Measurements from ENCODE around the gene RPS6KL1.
"Not testable (repeated sequence)": the region's sequence is repeated elsewhere in the genome, so short reads cannot be mapped to it uniquely, and the experiment has no call there.

RPS6KL1 gene

GRCh38 chr14:74934476-74935359, 11.7 kb upstream of the RPS6KL1 start:
- Histone ChIP-seq H3K36me3 (no peaks in the 10 kb centered on the region), H3K4me3 (ENCODE audit: low read depth, low read length) (no peak overlapping the region), H3K9me3 (no peaks in the 10 kb centered on the region), H3K4me1 (peaks cover 3% of the 10 kb centered on the region; the same call in 1 of the 2 replicates), H3K27me3 (no peaks in the 10 kb centered on the region)
- DNase-seq, result no peak
- TF ChIP-seq CTCF (IDR thresholded peaks at IDR 0.05; ENCODE audit: low read depth, low read length), result no peak

DNA sequence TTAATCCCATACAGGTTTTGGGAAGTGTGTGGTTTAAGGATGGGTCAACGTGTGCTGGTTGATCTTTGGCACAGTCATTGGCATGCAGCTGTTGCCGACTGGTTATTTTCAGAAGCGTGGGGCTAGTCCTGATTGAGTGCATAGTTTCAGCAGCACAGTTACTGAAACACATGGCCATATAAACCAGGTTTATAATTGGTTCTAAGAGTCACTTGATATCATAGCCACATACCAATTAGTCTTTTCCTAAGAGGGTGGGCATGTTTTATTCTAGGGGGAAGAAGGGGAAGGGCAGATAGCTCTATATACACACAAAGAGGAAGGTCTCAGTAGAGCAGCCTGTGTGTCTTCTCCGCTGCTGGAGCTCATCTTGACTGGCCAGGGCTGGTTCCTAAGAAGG, 11.0 kb upstream of the RPS6KL1 start:
- Histone ChIP-seq H3K36me3 (no peaks in the 10 kb centered on the region), H3K27me3 (no peaks in the 10 kb centered on the region), H3K4me1 (no peaks in the 10 kb centered on the region), H3K9me3 (no peaks in the 10 kb centered on the region), H3K4me3 (ENCODE audit: low read depth, low read length) (no peak overlapping the region)
- no peak for DNase-seq
- no peak for TF ChIP-seq CTCF (IDR thresholded peaks at IDR 0.05; ENCODE audit: low read depth, low read length)

DNA sequence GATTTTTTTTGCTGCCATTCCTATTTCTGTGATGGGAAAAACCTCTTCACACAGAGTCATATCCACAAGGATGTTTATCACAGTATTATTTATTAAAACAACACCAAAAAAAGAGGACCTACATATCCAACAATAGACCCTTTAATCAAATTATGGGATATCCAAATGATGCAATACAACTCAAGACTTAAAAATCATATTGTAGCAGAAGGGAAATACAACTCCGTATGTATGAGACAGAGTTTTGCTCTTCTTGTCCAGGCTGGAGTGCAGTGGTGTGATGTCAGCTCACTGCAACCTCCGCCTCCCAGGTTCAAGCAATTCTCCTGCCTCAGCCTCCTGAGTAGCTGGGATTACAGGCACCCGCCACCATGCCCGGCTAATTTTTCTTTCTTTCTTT, 9.9 kb upstream of the RPS6KL1 start:
- H3K4me3 ChIP-seq (ENCODE audit: low read depth, low read length); H3K4me1 ChIP-seq; H3K27me3 ChIP-seq; H3K36me3 ChIP-seq; DNase-seq; H3K9me3 ChIP-seq: not testable (repeated sequence)

DNA sequence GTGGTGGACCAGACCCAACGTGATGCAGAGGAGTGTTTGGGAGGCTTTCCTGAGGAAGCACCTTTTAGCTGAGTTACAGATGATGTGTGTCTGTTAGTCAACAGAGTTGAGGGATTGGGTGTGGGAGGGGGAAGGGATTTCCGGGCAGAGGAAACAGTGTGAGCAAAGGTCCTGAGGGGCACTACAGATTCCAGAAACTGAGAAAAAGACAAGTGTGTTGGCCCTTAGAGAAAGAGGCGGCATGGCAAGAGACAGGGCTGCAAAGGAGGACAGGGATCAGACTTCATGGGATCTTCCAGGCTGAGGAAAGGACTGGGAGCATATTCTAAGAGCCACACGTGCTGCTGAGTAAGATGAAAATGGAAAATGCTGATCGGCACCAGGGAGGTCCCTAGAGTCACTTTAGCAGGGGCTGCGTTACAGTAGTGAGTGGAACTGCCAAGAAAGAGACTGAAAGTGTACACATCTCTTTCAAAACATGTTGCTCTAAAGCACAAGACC, 9.4 kb upstream of the RPS6KL1 start:
- no peak for DNase-seq
- Histone ChIP-seq H3K4me3 (ENCODE audit: low read depth, low read length) (no peak overlapping the region), H3K4me1 (no peaks in the 10 kb centered on the region), H3K9me3 (no peaks in the 10 kb centered on the region), H3K27me3 (no peaks in the 10 kb centered on the region), H3K36me3 (no peaks in the 10 kb centered on the region)
- no peak for TF ChIP-seq CTCF (IDR thresholded peaks at IDR 0.05; ENCODE audit: low read depth, low read length)

DNA sequence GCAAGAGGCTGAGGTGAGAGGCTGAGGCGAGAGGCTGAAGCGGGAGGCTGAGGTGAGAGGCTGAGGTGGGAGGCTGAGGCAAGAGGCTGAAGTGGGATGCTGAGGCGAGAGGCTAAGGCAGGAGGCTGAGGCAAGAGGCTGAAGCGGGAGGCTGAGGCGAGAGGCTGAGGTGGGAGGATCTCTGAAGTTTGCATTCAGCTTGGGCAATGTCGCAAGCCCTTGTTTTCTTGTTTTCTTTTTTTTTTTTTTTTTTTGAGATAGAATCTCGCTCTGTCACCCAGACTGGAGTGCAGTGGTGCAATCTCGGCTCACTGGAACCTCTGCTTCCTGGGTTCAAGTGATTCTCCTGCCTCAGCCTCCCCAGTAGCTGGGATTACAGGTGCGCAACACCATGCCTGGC, 8.7 kb upstream of the RPS6KL1 start:
- not testable (repeated sequence) for H3K4me3 ChIP-seq (ENCODE audit: low read depth, low read length); H3K27me3 ChIP-seq; H3K36me3 ChIP-seq; H3K9me3 ChIP-seq; DNase-seq; H3K4me1 ChIP-seq

DNA sequence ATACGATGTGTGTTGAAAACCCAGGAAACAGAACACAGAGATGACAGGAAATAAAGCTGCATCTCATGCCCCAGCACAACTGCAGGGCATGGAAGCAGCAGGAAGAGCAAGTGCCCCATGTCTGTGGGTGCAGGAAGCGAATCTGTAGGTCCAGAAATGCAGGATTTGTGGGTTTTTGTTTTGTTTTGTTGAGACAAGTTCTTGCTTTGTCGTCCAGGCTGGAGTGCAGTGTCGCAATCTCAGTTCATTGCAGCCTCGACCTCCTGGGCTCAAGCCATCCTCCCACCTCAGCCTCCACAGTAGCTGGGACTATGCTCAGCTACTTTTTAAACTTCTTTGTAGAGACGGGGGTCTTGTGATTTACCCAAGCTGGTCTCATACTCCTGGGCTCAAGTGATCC, 6.2 kb upstream of the RPS6KL1 start:
- Histone ChIP-seq H3K27me3 (no peaks in the 10 kb centered on the region), H3K4me3 (ENCODE audit: low read depth, low read length) (no peak overlapping the region)

More for the DNA sequence above, 6.2 kb upstream of the RPS6KL1 start:
- no peak for DNase-seq
- Histone ChIP-seq H3K36me3 (no peaks in the 10 kb centered on the region), H3K9me3 (no peaks in the 10 kb centered on the region), H3K4me1 (no peaks in the 10 kb centered on the region)
- no peak for TF ChIP-seq CTCF (IDR thresholded peaks at IDR 0.05; ENCODE audit: low read depth, low read length)

Measured in BE2C (cell line).